WTC11 (cell line): ENCODE measurements around the gene SLX1B. TPM values are rescaled to one million over a fixed set of nuclear protein-coding genes. Genes with fewer than 3 reads are reported as not detected.
"Not testable (repeated sequence)": the region's sequence is repeated elsewhere in the genome, so short reads cannot be mapped to it uniquely, and the experiment has no call there.

Experiments
- ATAC-seq: fragments of 200-7000 bp; cut with Tn5 transposase; 2 replicates; pipeline ENCODE4 v1.10.0; 2021; ENCODE audit warnings: mild to moderate bottlenecking, moderate library complexity
- CTCF ChIA-PET: fragments of 300-600 bp; sonication (Branson Sonifier 250); formaldehyde crosslinking; loops from one replicate; lab custom pipeline; 2021; ENCODE audit warnings: antibody characterized with exemption; lab: Charles Lee
- POLR2A ChIA-PET: fragments of 350-600 bp; sonication (Branson Sonifier 250); formaldehyde crosslinking; loops from one replicate; lab custom pipeline; 2021; ENCODE audit warnings: antibody characterized with exemption; lab: Charles Lee
- DNase-seq: peaks from one replicate; pipeline ENCODE4 v3.0.0; 2021; ENCODE audit warnings: low spot score
- H3K27ac Mint-ChIP-seq: 2 replicates; pipeline ENCODE4 v1.8.0; 2021; ENCODE audit warnings: mixed read lengths
- H3K27me3 Mint-ChIP-seq: 2 replicates; pipeline ENCODE4 v1.8.0; 2021; ENCODE audit warnings: low read depth, mild to moderate bottlenecking, moderate library complexity, mixed read lengths
- H3K36me3 Mint-ChIP-seq: 2 replicates; pipeline ENCODE4 v1.8.0; 2021; ENCODE audit warnings: mixed read lengths
- H3K4me1 Mint-ChIP-seq: 2 replicates; pipeline ENCODE4 v1.8.0; 2022; ENCODE audit warnings: mixed read lengths
- H3K4me3 Mint-ChIP-seq: 2 replicates; pipeline ENCODE4 v1.8.0; 2021; ENCODE audit warnings: mild to moderate bottlenecking, moderate library complexity, mixed read lengths
- H3K9me3 Mint-ChIP-seq: 2 replicates; pipeline ENCODE4 v1.8.0; 2021; ENCODE audit warnings: mixed read lengths
- total RNA-seq: library from RNA; stranded (reverse); gene quantifications from 3 replicates; pipeline ENCODE4 v1.2.3, GENCODE V29; 2021

The SLX1B gene
- total RNA-seq, 1 experiment from 2014 or later: 36.5 TPM

- ATAC-seq: peak; percentile 80
- H3K4me1 Mint-ChIP-seq, H3K27ac Mint-ChIP-seq, CTCF ChIA-PET, H3K27me3 Mint-ChIP-seq, H3K4me3 Mint-ChIP-seq, H3K9me3 Mint-ChIP-seq, H3K36me3 Mint-ChIP-seq, DNase-seq, POLR2A ChIA-PET: not testable (repeated sequence)
Observed at GRCh38 chr16:29467654-29468366, 13.5 kb downstream of the SLX1B start.

- H3K27me3 Mint-ChIP-seq, H3K27ac Mint-ChIP-seq, H3K9me3 Mint-ChIP-seq, POLR2A ChIA-PET, H3K4me3 Mint-ChIP-seq, H3K4me1 Mint-ChIP-seq, CTCF ChIA-PET, H3K36me3 Mint-ChIP-seq: not testable (repeated sequence)
- ATAC-seq (peak; percentile 3; the same call in 1 of the 2 replicates), DNase-seq (peak; percentile 12)
Observed at GRCh38 chr16:29469660-29470059, 15.3 kb downstream of the SLX1B start.

GRCh38 chr16:29472065-29472464, 17.7 kb downstream of the SLX1B start:
- CTCF ChIA-PET, H3K9me3 Mint-ChIP-seq, H3K4me3 Mint-ChIP-seq, H3K36me3 Mint-ChIP-seq, H3K27me3 Mint-ChIP-seq, POLR2A ChIA-PET, H3K27ac Mint-ChIP-seq, H3K4me1 Mint-ChIP-seq, DNase-seq, ATAC-seq: not testable (repeated sequence)

- POLR2A ChIA-PET, ATAC-seq, CTCF ChIA-PET, H3K36me3 Mint-ChIP-seq, H3K4me1 Mint-ChIP-seq, H3K9me3 Mint-ChIP-seq, H3K4me3 Mint-ChIP-seq, H3K27me3 Mint-ChIP-seq, H3K27ac Mint-ChIP-seq: not testable (repeated sequence)
- DNase-seq: peak; percentile 11
Observed at GRCh38 chr16:29482276-29482675, 27.9 kb downstream of the SLX1B start.

GRCh38 chr16:29506308-29506707, 52.0 kb downstream of the SLX1B start, which contains the start of gene NPIPB12:
NPIPB12 (minus strand) TSS chr16:29506408.
- H3K9me3 Mint-ChIP-seq, H3K27me3 Mint-ChIP-seq, DNase-seq, CTCF ChIA-PET, H3K27ac Mint-ChIP-seq, H3K36me3 Mint-ChIP-seq, POLR2A ChIA-PET, ATAC-seq, H3K4me3 Mint-ChIP-seq, H3K4me1 Mint-ChIP-seq: not testable (repeated sequence)

Other genes with a start within 250 kb of the SLX1B start
- 1.5 to 2.6 TPM (median 2.3 TPM) in 3 replicates for gene NPIPB11, start 47.8 kb upstream of the SLX1B start, total RNA-seq
- gene BOLA2, start 182 bp upstream of the SLX1B start, total RNA-seq: 7.0 to 7.8 TPM (median 7.2 TPM) in 3 replicates
- gene SULT1A4, start 5.4 kb downstream of the SLX1B start, total RNA-seq: 1.1 to 3.1 TPM (median 2.1 TPM) in 3 replicates
- 33.2 to 53.0 TPM (median 49.0 TPM) in 3 replicates for gene NPIPB12, start 51.9 kb downstream of the SLX1B start, total RNA-seq
- 2.3 to 2.4 TPM (median 2.3 TPM) in 3 replicates for gene SPN, start 208.7 kb downstream of the SLX1B start, total RNA-seq
- gene QPRT, start 224.6 kb downstream of the SLX1B start, total RNA-seq: 138 to 187 TPM (median 182 TPM) in 3 replicates